ENCODE data around the gene ERFL. TPM values are rescaled to one million over a fixed set of nuclear protein-coding genes. Genes with fewer than 3 reads are reported as not detected.

Gene ERFL
- total RNA-seq, result 3.4 TPM

- no peak for DNase-seq (ENCODE audit: low spot score)
These were observed at the start of gene ERFL for GRCh38 chr19:41928221-41928683. Gene ERFL, minus strand, starts transcription at chr19:41928449. Its CDS starts 15,530 bp downstream, at chr19:41912919.

GRCh38 chr19:41977916-41978315, 49.7 kb upstream of the ERFL start:
- DNase-seq (ENCODE audit: low spot score), result no peak

- no peak for DNase-seq (ENCODE audit: low spot score)
These were observed 46.4 kb upstream of the ERFL start for GRCh38 chr19:41974652-41975051.

GRCh38 chr19:41971363-41971762, 43.1 kb upstream of the ERFL start:
- no peak for DNase-seq (ENCODE audit: low spot score)

- no peak for DNase-seq (ENCODE audit: low spot score)
These were observed 41.7 kb upstream of the ERFL start for GRCh38 chr19:41969772-41970458.

- DNase-seq (ENCODE audit: low spot score), result no peak
These were observed 40.7 kb upstream of the ERFL start for GRCh38 chr19:41968751-41969595.

- DNase-seq (ENCODE audit: low spot score), result no peak
These were observed 39.0 kb upstream of the ERFL start for GRCh38 chr19:41967054-41967783.

GRCh38 chr19:41965106-41965505, 36.9 kb upstream of the ERFL start:
- no peak for DNase-seq (ENCODE audit: low spot score)

GRCh38 chr19:41960973-41961372, 32.7 kb upstream of the ERFL start:
- DNase-seq (ENCODE audit: low spot score), result no peak

GRCh38 chr19:41959056-41960053, 31.1 kb upstream of the ERFL start, which contains the start of gene RABAC1:
Gene RABAC1, minus strand, starts transcription at chr19:41959321. Its CDS starts 29 bp downstream, at chr19:41959292.
- peak; percentile 91 for DNase-seq (ENCODE audit: low spot score)

GRCh38 chr19:41958367-41959055, 30.3 kb upstream of the ERFL start:
- peak; percentile 83 for DNase-seq (ENCODE audit: low spot score)

GRCh38 chr19:41957838-41958366, 29.7 kb upstream of the ERFL start:
- DNase-seq (ENCODE audit: low spot score), result peak; percentile 79

- DNase-seq (ENCODE audit: low spot score), result no peak
These were observed 29.1 kb upstream of the ERFL start for GRCh38 chr19:41957161-41957837.

GRCh38 chr19:41956621-41957020, 28.4 kb upstream of the ERFL start:
- no peak for DNase-seq (ENCODE audit: low spot score)

- no peak for DNase-seq (ENCODE audit: low spot score)
These were observed 27.3 kb upstream of the ERFL start for GRCh38 chr19:41955521-41955920.

- DNase-seq (ENCODE audit: low spot score), result peak; percentile 79
These were observed 23.5 kb upstream of the ERFL start for GRCh38 chr19:41951686-41952172.

GRCh38 chr19:41947091-41947490, 18.8 kb upstream of the ERFL start:
- no peak for DNase-seq (ENCODE audit: low spot score)

- DNase-seq (ENCODE audit: low spot score), result peak; percentile 61
These were observed 17.0 kb upstream of the ERFL start for GRCh38 chr19:41945135-41945766.

- DNase-seq (ENCODE audit: low spot score), result no peak
These were observed 16.1 kb upstream of the ERFL start for GRCh38 chr19:41944336-41944735.

Data from mucosa of gallbladder (tissue), 1 donor.